ENCODE measurements around the gene PELI2. TPM values are rescaled to one million over a fixed set of nuclear protein-coding genes. Genes with fewer than 3 reads are reported as not detected.

PELI2 gene
- 31.7 and 36.7 TPM in 2 replicates for total RNA-seq (2012; rRNA removed)
- polyA plus RNA-seq (2012; rRNA removed), result 6.0 and 7.4 TPM in 2 replicates
- polyA plus RNA-seq (2012; cell fraction: cytosol; rRNA removed), result 1.6 and 2.4 TPM in 2 replicates
- 5.8 and 13.1 TPM in 2 replicates for polyA plus RNA-seq (2012; cell fraction: nucleus; rRNA removed; ENCODE audit: low replicate concordance)
- percentile 87 among the genes with signal in this experiment for Bru-seq, nascent RNA
- percentile 59 among the genes with signal in this experiment for BruChase-seq, experiment 1, labeled RNA remaining after a 6-hour chase
- BruChase-seq, experiment 2, labeled RNA remaining after a 2-hour chase, result percentile 76 among the genes with signal in this experiment
- long read RNA-seq, full-length matches to known transcripts, result 6 of 7 reads
- long read RNA-seq, partial matches to known transcripts, result 0 of 7 reads
- long read RNA-seq, other reads (novel, unspliced or antisense), result 1 of 7 reads

- H3K18ac ChIP-seq (ENCODE audit: low read depth, low read length), result peak within 1 kb of the TSS; percentile 95
- peak; percentile 82 for ATAC-seq (ENCODE audit: low read depth)
- peak within 1 kb of the TSS; percentile 92 for H2AFZ ChIP-seq (replicated peaks; ENCODE audit: low read length, poor library complexity)
- peak within 1 kb of the TSS; percentile 95; the same call in 1 of the 2 replicates for H3K23ac ChIP-seq (ENCODE audit: low read depth, low read length)
- H2BK20ac ChIP-seq (ENCODE audit: low read depth, low read length), result no peak within 1 kb of the TSS
- POLR2A ChIA-PET (ENCODE audit: unreplicated experiment), result interaction anchor here (0.6 to 0.9 kb wide), 4 partner anchors 24 to 406 kb away, joined by 3 to 6 read pairs (median 4); no protein-coding TSS in a partner anchor
- BruUV-seq (replicated peaks), result no TSS peak
- H3K4me1 ChIP-seq (ENCODE audit: control insufficient read depth, insufficient read depth, low read length), result peaks cover 8% of the 10 kb centered on the region
- H4K8ac ChIP-seq (ENCODE audit: low read depth in 2 of 2, low read length in 2 of 2), result peak within 1 kb of the TSS; percentile 10 to 54; a peak in 1 of 4 replicates
- H4K5ac ChIP-seq (ENCODE audit: low read depth, low read length), result peak within 1 kb of the TSS; percentile 27
- H2BK15ac ChIP-seq (ENCODE audit: low read depth, low read length), result no peak within 1 kb of the TSS; the same call in 2 of the 3 replicates
- H2AK9ac ChIP-seq (replicated peaks; ENCODE audit: low read depth, low read length, poor library complexity), result peak within 1 kb of the TSS; percentile 60
- peak within 1 kb of the TSS; percentile 59 for H3K4me3 ChIP-seq (ENCODE audit: insufficient read depth, low read depth, low read length)
- CTCF ChIA-PET, result interaction anchor here (0.5 to 2.1 kb wide), 7 partner anchors 9 to 336 kb away, joined by 3 to 5 read pairs (median 3); no protein-coding TSS in a partner anchor
- no peaks in the 10 kb centered on the region for H3K27me3 ChIP-seq (ENCODE audit: control insufficient read depth, insufficient read depth, low read length)
- H4K20me1 ChIP-seq (ENCODE audit: insufficient read depth, low read length), result peaks cover 16% of the 10 kb centered on the region; the same call in 1 of the 2 replicates
- H3K9me1 ChIP-seq (ENCODE audit: insufficient read depth, low read length), result peaks cover 4% of the 10 kb centered on the region; the same call in 1 of the 2 replicates
- peaks cover 13 to 29% of the 10 kb centered on the region in 2 experiments for H3K79me1 ChIP-seq (ENCODE audit: low read depth in 1 of 2, low read length in 2 of 2)
- H3K27ac ChIP-seq (ENCODE audit: insufficient read depth, low read length), result peak within 1 kb of the TSS; percentile 79
- DNase-seq, result peak; percentile 73
- H3K14ac ChIP-seq (replicated peaks; ENCODE audit: low read depth, low read length), result peak within 1 kb of the TSS; percentile 90
- WGBS, 2 experiments (ENCODE audit: extremely low coverage in 2 of 2, insufficient read length in 1 of 2), result 1% methylated on average over 31 of the region's 96 CpGs; no CpG with 5 or more reads in 1 of the 2 experiments
- peak within 1 kb of the TSS; percentile 41; the same call in 1 of the 2 replicates for H3K56ac ChIP-seq (ENCODE audit: extremely low read depth, insufficient read depth, low read length)
- H4K91ac ChIP-seq (ENCODE audit: insufficient read depth, low read depth, low read length), result no peak within 1 kb of the TSS; the same call in 1 of the 2 replicates
- dilution Hi-C loops (cut with HindIII; ENCODE audit: low sequenced_read_pairs, unreplicated experiment), result no loop called here
- H3K4ac ChIP-seq (ENCODE audit: low read depth, low read length), result peak within 1 kb of the TSS; percentile 42
- peak within 1 kb of the TSS; percentile 68 for H2BK5ac ChIP-seq (ENCODE audit: low read depth, low read length, poor library complexity, severe bottlenecking)
- no peaks in the 10 kb centered on the region for H3K36me3 ChIP-seq (ENCODE audit: control insufficient read depth, insufficient read depth, low read length)
- H2BK120ac ChIP-seq (ENCODE audit: low read depth, low read length), result peak within 1 kb of the TSS; percentile 51; the same call in 1 of the 2 replicates
- in situ Hi-C loops (cut with MboI; ENCODE audit: low sequenced_read_pairs), result loop anchor here (25.0 kb wide), 1 partner anchor 406 kb away; no protein-coding TSS in a partner anchor
- intact Hi-C loops (cut with micrococcal nuclease), result loop anchor here (1.0 to 10.0 kb wide), 7 partner anchors 222 to 683 kb away; no protein-coding TSS in a partner anchor
- no peaks in the 10 kb centered on the region for H3K9me3 ChIP-seq (ENCODE audit: control insufficient read depth, insufficient read depth, low read length)
- H3K4me2 ChIP-seq (ENCODE audit: low read depth, low read length), result peak within 1 kb of the TSS; percentile 90
- no peak within 1 kb of the TSS for H2AK5ac ChIP-seq (ENCODE audit: low read depth, low read length)
- H3K9ac ChIP-seq (ENCODE audit: low read depth, low read length), result peak within 1 kb of the TSS; percentile 88
- TF ChIP-seq FOS (IDR thresholded peaks at IDR 0.05; ENCODE audit: low read depth, low read length), result no peak
- no peak for TF ChIP-seq NFE2L2 (IDR thresholded peaks at IDR 0.05; ENCODE audit: low read depth, low read length)
- TF ChIP-seq USF2 (IDR thresholded peaks at IDR 0.05; ENCODE audit: low read depth, low read length), result no peak
- no peak for TF ChIP-seq CEBPB (IDR thresholded peaks at IDR 0.05; ENCODE audit: low read depth, low read length)
- TF ChIP-seq RAD21 (IDR thresholded peaks at IDR 0.05; ENCODE audit: low read length), result peak; percentile 32
- TF ChIP-seq SMC3 (IDR thresholded peaks at IDR 0.05; ENCODE audit: low read depth, low read length), result peak; percentile 28; the same call in 1 of the 2 replicates
- peak; percentile 93 for TF ChIP-seq POLR2A (IDR thresholded peaks at IDR 0.05; ENCODE audit: low read depth, low read length)
- TF ChIP-seq RCOR1 (IDR thresholded peaks at IDR 0.05; ENCODE audit: insufficient replicate concordance, low read length), result no peak
- TF ChIP-seq BHLHE40 (IDR thresholded peaks at IDR 0.05; ENCODE audit: low read depth, low read length), result peak; percentile 46; the same call in 1 of the 2 replicates
- TF ChIP-seq MAFK (IDR thresholded peaks at IDR 0.05; ENCODE audit: low read depth, low read length), result no peak
- TF ChIP-seq MAZ (IDR thresholded peaks at IDR 0.05; ENCODE audit: borderline replicate concordance, low read depth, low read length), result peak; percentile 96
- no peak for TF ChIP-seq ELK1 (IDR thresholded peaks at IDR 0.05; ENCODE audit: borderline replicate concordance, low read depth, low read length)
- TF ChIP-seq CHD1 (IDR thresholded peaks at IDR 0.05; ENCODE audit: low read depth, low read length), result no peak; the same call in 1 of the 2 replicates
Measured at GRCh38 chr14:56117765-56118610, at the start of gene PELI2. TSS of gene PELI2 (plus strand) at chr14:56118411. CDS start at chr14:56118661, 250 bp downstream.
